ENCODE data around the gene ZNF134. TPM values are rescaled to one million over a fixed set of nuclear protein-coding genes. Genes with fewer than 3 reads are reported as not detected.

Gene ZNF134
- total RNA-seq: 17.4 TPM
- long read RNA-seq, full-length matches to known transcripts: 20 of 24 reads
- long read RNA-seq, partial matches to known transcripts: 1 of 24 reads
- long read RNA-seq, other reads (novel, unspliced or antisense): 3 of 24 reads

- ATAC-seq: peak; percentile 98 to 100
- intact Hi-C loops (cut with DNase I): no loop called here
- Histone ChIP-seq H3K9me3 (peaks cover 55% of the 10 kb centered on the region), H3K27ac (peak within 1 kb of the TSS; percentile 82), H3K4me1 (peaks cover 12% of the 10 kb centered on the region), H3K36me3 (peaks cover 21% of the 10 kb centered on the region), H3K27me3 (ENCODE audit: low read depth) (no peaks in the 10 kb centered on the region), H3K4me3 (peak within 1 kb of the TSS; percentile 100)
- DNase-seq: peak; percentile 96
- TF ChIP-seq, protein P1, sequence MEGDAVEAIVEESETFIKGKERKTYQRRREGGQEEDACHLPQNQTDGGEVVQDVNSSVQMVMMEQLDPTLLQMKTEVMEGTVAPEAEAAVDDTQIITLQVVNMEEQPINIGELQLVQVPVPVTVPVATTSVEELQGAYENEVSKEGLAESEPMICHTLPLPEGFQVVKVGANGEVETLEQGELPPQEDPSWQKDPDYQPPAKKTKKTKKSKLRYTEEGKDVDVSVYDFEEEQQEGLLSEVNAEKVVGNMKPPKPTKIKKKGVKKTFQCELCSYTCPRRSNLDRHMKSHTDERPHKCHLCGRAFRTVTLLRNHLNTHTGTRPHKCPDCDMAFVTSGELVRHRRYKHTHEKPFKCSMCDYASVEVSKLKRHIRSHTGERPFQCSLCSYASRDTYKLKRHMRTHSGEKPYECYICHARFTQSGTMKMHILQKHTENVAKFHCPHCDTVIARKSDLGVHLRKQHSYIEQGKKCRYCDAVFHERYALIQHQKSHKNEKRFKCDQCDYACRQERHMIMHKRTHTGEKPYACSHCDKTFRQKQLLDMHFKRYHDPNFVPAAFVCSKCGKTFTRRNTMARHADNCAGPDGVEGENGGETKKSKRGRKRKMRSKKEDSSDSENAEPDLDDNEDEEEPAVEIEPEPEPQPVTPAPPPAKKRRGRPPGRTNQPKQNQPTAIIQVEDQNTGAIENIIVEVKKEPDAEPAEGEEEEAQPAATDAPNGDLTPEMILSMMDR (IDR thresholded peaks at IDR 0.05): peak; percentile 26
Observed at GRCh38 chr19:57613941-57614743, at the start of gene ZNF134. TSS of gene ZNF134 (plus strand) at chr19:57614242. CDS start at chr19:57619469, 5,227 bp downstream.

DNA sequence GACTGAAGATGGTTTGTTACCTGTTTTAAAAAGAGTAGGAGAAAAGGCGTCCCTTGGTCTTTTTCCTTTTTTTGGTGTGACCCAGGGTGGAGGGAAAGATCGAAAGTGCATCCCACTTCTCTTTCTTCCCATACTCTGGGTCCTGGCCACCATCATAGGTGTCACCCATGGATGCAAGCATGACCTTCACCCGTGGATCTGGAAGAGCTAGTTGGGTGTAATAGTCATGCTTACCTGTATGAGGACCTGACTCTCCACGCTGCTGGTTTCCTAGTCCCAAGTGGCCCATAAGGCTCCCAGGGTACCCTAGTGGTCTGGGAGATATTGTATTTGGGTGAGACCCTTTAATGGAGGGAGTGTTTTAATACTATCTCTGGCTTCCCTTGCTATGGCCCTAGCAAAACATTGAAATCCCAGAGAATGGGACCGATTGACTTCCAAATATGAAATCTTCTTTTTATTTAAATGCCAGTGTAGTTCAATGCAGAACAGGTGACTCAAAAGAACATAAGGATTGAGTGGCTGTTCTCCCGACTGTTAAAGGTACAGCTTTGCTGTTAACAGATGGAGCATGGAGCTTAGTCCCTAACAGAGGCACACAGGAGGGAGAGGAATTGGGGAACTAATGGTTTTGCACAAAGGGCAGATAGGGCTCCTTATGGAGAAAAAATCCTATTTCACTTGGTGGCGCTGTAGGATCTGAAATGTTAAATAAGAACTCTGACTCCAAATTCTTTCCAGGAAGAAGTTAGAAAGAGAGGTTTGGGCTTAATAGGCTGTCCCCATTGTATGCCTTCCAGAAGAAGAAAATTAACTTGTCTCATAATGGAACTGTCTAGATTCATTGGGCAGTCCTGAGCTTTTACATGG lies 47.4 kb upstream of the ZNF134 start:
- Histone ChIP-seq H3K4me1 (no peaks in the 10 kb centered on the region), H3K27ac (no peak overlapping the region), H3K9me3 (peaks cover 93% of the 10 kb centered on the region), H3K27me3 (ENCODE audit: low read depth) (no peaks in the 10 kb centered on the region), H3K4me3 (no peak overlapping the region), H3K36me3 (no peaks in the 10 kb centered on the region)
- DNase-seq (no peak), ATAC-seq (no peak)
- intact Hi-C loops (cut with DNase I): no loop called here
- TF ChIP-seq, protein P1 (IDR thresholded peaks at IDR 0.05): no peak

DNA sequence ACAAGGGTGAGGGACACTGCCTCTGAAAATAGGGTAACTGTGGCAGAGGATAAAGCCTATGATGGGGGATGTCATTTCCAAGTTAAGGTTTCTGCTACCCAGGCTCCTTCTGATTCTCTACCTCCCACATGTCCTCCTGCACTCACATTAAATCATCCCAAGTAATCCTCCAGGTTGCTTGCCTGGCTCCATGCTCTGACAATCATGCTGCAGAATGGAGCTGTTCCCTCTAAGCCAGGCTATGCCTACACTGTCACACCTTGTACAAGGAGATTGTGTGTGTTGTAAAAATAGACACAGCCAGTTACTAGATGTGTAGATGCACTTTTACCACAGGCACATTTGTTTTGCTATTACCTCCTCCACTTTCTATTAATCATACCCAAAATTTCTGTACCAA lies 43.3 kb upstream of the ZNF134 start:
- no peak overlapping the region for H3K27ac ChIP-seq
- TF ChIP-seq, protein P1 (IDR thresholded peaks at IDR 0.05): no peak
- no peaks in the 10 kb centered on the region for H3K4me1 ChIP-seq
- no peaks in the 10 kb centered on the region for H3K27me3 ChIP-seq (ENCODE audit: low read depth)
- ATAC-seq (no peak), DNase-seq (no peak)
- peaks cover 34% of the 10 kb centered on the region for H3K36me3 ChIP-seq
- no peak overlapping the region for H3K4me3 ChIP-seq
- intact Hi-C loops (cut with DNase I): no loop called here
- peaks cover 100% of the 10 kb centered on the region for H3K9me3 ChIP-seq

DNA sequence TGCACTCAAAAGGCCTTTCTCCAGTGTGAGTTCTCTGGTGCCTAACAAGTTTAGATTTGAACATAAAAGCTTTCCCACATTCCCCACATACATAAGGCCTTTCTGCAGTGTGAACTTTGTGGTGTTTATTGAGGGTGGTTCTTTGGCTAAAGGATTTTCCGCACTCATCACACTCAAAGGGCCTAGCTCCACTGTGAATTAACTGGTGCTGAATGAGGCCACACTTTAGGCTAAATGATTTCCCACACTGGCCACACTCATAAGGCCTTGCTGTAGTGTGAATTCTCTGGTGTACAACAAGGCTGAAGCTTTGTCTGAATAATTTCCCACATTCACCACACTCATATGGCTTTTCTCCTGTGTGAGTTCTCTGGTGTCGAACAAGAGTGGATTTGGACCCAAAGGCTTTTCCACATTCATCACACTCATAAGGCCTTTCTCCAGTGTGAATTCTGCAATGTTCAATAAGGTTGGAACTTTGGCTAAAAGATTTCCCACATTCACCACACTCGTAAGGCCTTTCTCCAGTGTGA lies 41.6 kb upstream of the ZNF134 start:
- H3K9me3 ChIP-seq: peaks cover 99% of the 10 kb centered on the region
- H3K36me3 ChIP-seq: peaks cover 34% of the 10 kb centered on the region
- no peaks in the 10 kb centered on the region for H3K4me1 ChIP-seq
- no peak for DNase-seq
- no peak for ATAC-seq
- no peak overlapping the region for H3K27ac ChIP-seq
- intact Hi-C loops (cut with DNase I): no loop called here
- H3K4me3 ChIP-seq: no peak overlapping the region
- TF ChIP-seq, protein P1 (IDR thresholded peaks at IDR 0.05): no peak
- no peaks in the 10 kb centered on the region for H3K27me3 ChIP-seq (ENCODE audit: low read depth)

GRCh38 chr19:57576661-57577060 lies 37.4 kb upstream of the ZNF134 start:
- TF ChIP-seq, protein P1 (IDR thresholded peaks at IDR 0.05): no peak
- H3K9me3 ChIP-seq: peaks cover 57% of the 10 kb centered on the region
- H3K27ac ChIP-seq: no peak overlapping the region
- H3K4me3 ChIP-seq: no peak overlapping the region
- H3K4me1 ChIP-seq: peaks cover 5% of the 10 kb centered on the region
- H3K27me3 ChIP-seq (ENCODE audit: low read depth): no peaks in the 10 kb centered on the region
- intact Hi-C loops (cut with DNase I): no loop called here
- no peak for ATAC-seq
- DNase-seq: no peak
- H3K36me3 ChIP-seq: peaks cover 34% of the 10 kb centered on the region

All from lower lobe of right lung (tissue), 2 donors.